ENCODE data around the gene THADA.

The THADA gene

GRCh38 chr2:43414586-43415135 is 181.2 kb downstream of the THADA start:
- DNase-seq (ENCODE audit: low read depth): no peak
- no peak overlapping the region for H3K4me3 ChIP-seq (ENCODE audit: control insufficient read depth, low read depth, low read length)
- TF ChIP-seq, protein P1, sequence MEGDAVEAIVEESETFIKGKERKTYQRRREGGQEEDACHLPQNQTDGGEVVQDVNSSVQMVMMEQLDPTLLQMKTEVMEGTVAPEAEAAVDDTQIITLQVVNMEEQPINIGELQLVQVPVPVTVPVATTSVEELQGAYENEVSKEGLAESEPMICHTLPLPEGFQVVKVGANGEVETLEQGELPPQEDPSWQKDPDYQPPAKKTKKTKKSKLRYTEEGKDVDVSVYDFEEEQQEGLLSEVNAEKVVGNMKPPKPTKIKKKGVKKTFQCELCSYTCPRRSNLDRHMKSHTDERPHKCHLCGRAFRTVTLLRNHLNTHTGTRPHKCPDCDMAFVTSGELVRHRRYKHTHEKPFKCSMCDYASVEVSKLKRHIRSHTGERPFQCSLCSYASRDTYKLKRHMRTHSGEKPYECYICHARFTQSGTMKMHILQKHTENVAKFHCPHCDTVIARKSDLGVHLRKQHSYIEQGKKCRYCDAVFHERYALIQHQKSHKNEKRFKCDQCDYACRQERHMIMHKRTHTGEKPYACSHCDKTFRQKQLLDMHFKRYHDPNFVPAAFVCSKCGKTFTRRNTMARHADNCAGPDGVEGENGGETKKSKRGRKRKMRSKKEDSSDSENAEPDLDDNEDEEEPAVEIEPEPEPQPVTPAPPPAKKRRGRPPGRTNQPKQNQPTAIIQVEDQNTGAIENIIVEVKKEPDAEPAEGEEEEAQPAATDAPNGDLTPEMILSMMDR (conservative IDR thresholded peaks at IDR 0.05; ENCODE audit: control insufficient read depth, insufficient read depth, low read depth, low read length): no peak

DNA sequence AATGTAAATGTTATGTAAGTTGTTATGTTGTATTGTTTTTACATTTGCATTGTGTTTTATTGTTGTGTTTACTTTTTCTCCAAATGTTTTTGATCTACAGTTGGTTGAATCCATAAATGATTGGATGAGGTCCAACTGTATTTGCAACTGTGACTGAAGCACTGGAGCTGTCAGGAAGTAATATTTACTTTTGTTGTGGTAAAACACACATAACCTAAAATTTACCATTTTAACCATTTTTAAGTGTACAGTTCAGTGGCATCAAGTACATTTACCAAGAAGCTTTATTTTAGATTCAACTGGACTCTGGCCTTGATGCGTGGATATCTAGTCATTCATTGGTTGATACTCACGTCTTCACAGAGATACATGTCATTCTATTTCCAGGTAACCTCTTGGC is 181.8 kb downstream of the THADA start:
- H3K4me3 ChIP-seq (ENCODE audit: control insufficient read depth, low read depth, low read length): no peak overlapping the region
- no peak for DNase-seq (ENCODE audit: low read depth)
- TF ChIP-seq, protein P1 (conservative IDR thresholded peaks at IDR 0.05; ENCODE audit: control insufficient read depth, insufficient read depth, low read depth, low read length): no peak

GRCh38 chr2:43412114-43412753 is 183.6 kb downstream of the THADA start:
- H3K4me3 ChIP-seq (ENCODE audit: control insufficient read depth, low read depth, low read length): no peak overlapping the region
- DNase-seq (ENCODE audit: low read depth): peak; percentile 44
- TF ChIP-seq, protein P1 (conservative IDR thresholded peaks at IDR 0.05; ENCODE audit: control insufficient read depth, insufficient read depth, low read depth, low read length): no peak

DNA sequence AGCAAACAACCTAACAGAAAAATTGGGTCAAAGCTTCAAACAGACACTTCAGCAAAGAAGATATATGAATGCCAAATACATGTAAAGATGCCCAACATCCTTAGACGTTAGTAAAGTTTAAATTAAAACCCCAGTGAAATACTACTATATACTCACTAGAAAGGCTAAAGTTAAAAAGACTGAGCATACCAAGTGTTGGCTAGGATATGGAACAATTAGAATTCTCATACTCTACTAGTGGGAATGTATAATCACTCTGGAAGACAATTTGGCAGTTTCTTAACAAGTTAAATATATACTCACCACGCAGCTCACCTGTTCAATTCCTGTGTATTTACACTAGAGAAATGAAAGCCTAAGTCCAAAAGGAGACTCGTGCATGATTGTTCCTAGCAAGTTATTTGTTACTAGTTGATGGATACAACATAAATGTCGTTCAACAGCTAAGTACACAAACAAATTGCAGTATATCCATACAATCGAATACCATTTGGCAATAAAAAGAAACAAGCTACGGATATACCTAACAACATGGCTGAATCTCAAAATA is 185.7 kb downstream of the THADA start:
- TF ChIP-seq, protein P1 (conservative IDR thresholded peaks at IDR 0.05; ENCODE audit: control insufficient read depth, insufficient read depth, low read depth, low read length): no peak
- no peak overlapping the region for H3K4me3 ChIP-seq (ENCODE audit: control insufficient read depth, low read depth, low read length)
- DNase-seq (ENCODE audit: low read depth): no peak

DNA sequence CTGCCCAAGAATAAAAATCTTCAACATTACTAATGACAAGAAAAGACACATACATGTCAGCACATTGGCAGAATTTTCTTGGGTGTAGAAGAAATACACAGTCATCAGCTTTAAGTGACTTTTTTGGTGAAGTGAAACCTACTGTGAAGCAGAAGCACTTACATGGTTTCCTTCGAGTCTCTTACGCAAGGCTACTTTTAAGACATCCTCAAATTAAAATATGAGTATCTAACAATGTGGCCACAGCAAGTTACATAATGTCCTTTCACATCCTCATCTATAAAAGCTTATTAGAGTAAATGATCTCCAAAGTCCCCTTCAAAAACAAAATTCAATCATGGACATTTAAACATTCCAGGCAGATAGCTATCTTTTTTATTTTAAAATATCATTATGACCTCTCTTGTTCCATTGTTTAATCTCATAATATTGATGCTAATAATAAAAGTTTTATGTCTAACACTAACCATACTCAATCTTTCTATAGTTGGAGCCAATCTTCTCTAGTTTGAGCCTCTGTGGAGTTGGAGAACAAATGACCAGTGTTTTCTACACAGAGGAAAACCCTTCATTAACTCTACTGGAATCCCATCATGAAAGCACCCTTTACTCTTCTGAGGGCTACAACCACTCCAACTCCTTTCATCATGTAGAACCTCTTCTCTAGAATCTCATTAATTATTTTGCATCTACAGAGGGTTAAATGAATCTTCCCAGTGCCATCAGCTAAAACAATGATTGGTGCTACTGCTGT is 187.3 kb downstream of the THADA start:
- H3K4me3 ChIP-seq (ENCODE audit: control insufficient read depth, low read depth, low read length): no peak overlapping the region
- TF ChIP-seq, protein P1 (conservative IDR thresholded peaks at IDR 0.05; ENCODE audit: control insufficient read depth, insufficient read depth, low read depth, low read length): no peak
- no peak for DNase-seq (ENCODE audit: low read depth)

DNA sequence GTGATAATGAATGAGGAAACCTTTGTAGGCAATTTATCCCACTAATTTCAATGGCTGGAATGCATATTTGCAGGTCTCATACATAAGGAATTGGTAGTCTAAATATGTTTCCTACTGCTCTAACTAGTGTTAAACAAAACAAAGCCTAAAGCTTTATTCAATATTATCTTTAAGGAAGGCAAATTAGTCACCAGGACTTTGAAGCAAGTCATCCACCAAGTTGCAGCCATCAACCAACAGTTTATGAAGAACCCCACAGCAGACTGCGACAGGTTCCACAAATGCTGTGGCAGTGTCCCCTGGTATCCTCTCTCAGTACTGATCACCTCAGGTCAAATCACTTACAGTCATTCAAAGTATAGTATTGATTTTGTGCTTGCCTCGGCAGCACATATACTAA is 187.9 kb downstream of the THADA start:
- no peak for DNase-seq (ENCODE audit: low read depth)
- no peak overlapping the region for H3K4me3 ChIP-seq (ENCODE audit: control insufficient read depth, low read depth, low read length)
- TF ChIP-seq, protein P1 (conservative IDR thresholded peaks at IDR 0.05; ENCODE audit: control insufficient read depth, insufficient read depth, low read depth, low read length): no peak

Data from fibroblast of mammary gland (primary cell).